HG02885 (cell line): ENCODE results near the gene PIGZ.

Experiments used
- ATAC-seq: cut with Tn5 transposase; IDR thresholded peaks from one replicate; pipeline ENCODE4 v1.9.1; 2021; ENCODE audit warnings: mild to moderate bottlenecking; ENCODE audit not compliant: unreplicated experiment, poor library complexity

The PIGZ gene

GRCh38 chr3:196968233-196969133, at the start of gene PIGZ:
Gene PIGZ (minus strand): TSS chr3:196968833. CDS start chr3:196952031, 16,802 bp downstream.
- peak; percentile 67 for ATAC-seq

GRCh38 chr3:197017003-197017402, 48.4 kb upstream of the PIGZ start:
- ATAC-seq, result no peak

- ATAC-seq, result no peak
Observed at GRCh38 chr3:197015790-197016736, 47.4 kb upstream of the PIGZ start.

GRCh38 chr3:197014942-197015575, 46.4 kb upstream of the PIGZ start:
- no peak for ATAC-seq

- ATAC-seq, result no peak
Observed at GRCh38 chr3:197014024-197014423, 45.4 kb upstream of the PIGZ start.

- ATAC-seq, result no peak
Observed at GRCh38 chr3:197012540-197012883, 43.9 kb upstream of the PIGZ start.

- no peak for ATAC-seq
Observed at GRCh38 chr3:197011780-197012539, 43.3 kb upstream of the PIGZ start.

GRCh38 chr3:197010556-197011351, 42.1 kb upstream of the PIGZ start:
- ATAC-seq, result no peak

GRCh38 chr3:197009532-197010019, 40.9 kb upstream of the PIGZ start:
- no peak for ATAC-seq

GRCh38 chr3:197008436-197009209, 40.0 kb upstream of the PIGZ start:
- ATAC-seq, result no peak

- ATAC-seq, result no peak
Observed at GRCh38 chr3:197007953-197008352, 39.3 kb upstream of the PIGZ start.

- no peak for ATAC-seq
Observed at GRCh38 chr3:197007296-197007940, 38.8 kb upstream of the PIGZ start.

- ATAC-seq, result no peak
Observed at GRCh38 chr3:197006860-197007259, 38.2 kb upstream of the PIGZ start.

GRCh38 chr3:197006446-197006845, 37.8 kb upstream of the PIGZ start:
- no peak for ATAC-seq

GRCh38 chr3:197003461-197004385, 35.1 kb upstream of the PIGZ start:
- ATAC-seq, result peak; percentile 22

GRCh38 chr3:197002701-197003454, 34.2 kb upstream of the PIGZ start:
- ATAC-seq, result peak; percentile 76
